Skin epidermis (tissue), 12 donors: ENCODE results near the gene FBXW9.
"Not testable (repeated sequence)": the region's sequence is repeated elsewhere in the genome, so short reads cannot be mapped to it uniquely, and the experiment has no call there.

Experiments
- H3K27ac ChIP-seq, 21 experiments: fragments of 200-600 bp; sonication (generic) in 11 of 21; one replicate each; pipeline ENCODE4 v1.5.0; 2020; ENCODE audit warnings: mild to moderate bottlenecking in 3 of 21, inconsistent platforms in 2 of 21, moderate library complexity in 2 of 21
- H3K4me3 ChIP-seq, 7 experiments: fragments of 200-600 bp; sonication (generic) in 2 of 7; one replicate each; pipeline ENCODE4 v1.5.0; 2020; ENCODE audit warnings: inconsistent platforms in 2 of 7, mild to moderate bottlenecking in 2 of 7, moderate library complexity in 1 of 7

FBXW9 gene

GRCh38 chr19:12689581-12690216, 6.7 kb downstream of the FBXW9 start:
- Histone ChIP-seq H3K4me3 (no peak overlapping the region), H3K27ac (no peak overlapping the region)

- H3K27ac ChIP-seq, result no peak overlapping the region
- H3K4me3 ChIP-seq, result no peak overlapping the region
These were observed 7.4 kb downstream of the FBXW9 start for GRCh38 chr19:12689012-12689411.

- H3K4me3 ChIP-seq, result no peak within 1 kb of the TSS
These were observed 8.8 kb downstream of the FBXW9 start, which contains the start of gene GNG14 for GRCh38 chr19:12687496-12688196. Gene GNG14 (plus strand): TSS chr19:12687998. CDS start chr19:12688049, 51 bp downstream.

GRCh38 chr19:12685831-12686230, 10.6 kb downstream of the FBXW9 start:
- Histone ChIP-seq H3K4me3 (no peak overlapping the region), H3K27ac (no peak overlapping the region)

More at GRCh38 chr19:12687496-12688196, 8.8 kb downstream of the FBXW9 start, which contains the start of gene GNG14:
- H3K27ac ChIP-seq, result no peak within 1 kb of the TSS

- peak within 1 kb of the TSS; percentile 56 to 98 (median 71) for H3K4me3 ChIP-seq
These were observed 15.1 kb downstream of the FBXW9 start, which contains the start of gene DHPS for GRCh38 chr19:12681074-12681987. Gene DHPS (minus strand): TSS chr19:12681880. CDS start chr19:12681766, 114 bp downstream.

GRCh38 chr19:12680034-12680433, 16.4 kb downstream of the FBXW9 start:
- H3K27ac ChIP-seq, result no peak overlapping the region
- H3K4me3 ChIP-seq, result no peak overlapping the region

More at GRCh38 chr19:12681074-12681987, 15.1 kb downstream of the FBXW9 start, which contains the start of gene DHPS:
- H3K27ac ChIP-seq, result peak within 1 kb of the TSS; percentile 63 to 99 (median 96)

GRCh38 chr19:12678039-12678438, 18.4 kb downstream of the FBXW9 start:
- H3K4me3 ChIP-seq, H3K27ac ChIP-seq: not testable (repeated sequence)

- Histone ChIP-seq H3K27ac (no peak overlapping the region), H3K4me3 (no peak overlapping the region)
These were observed 19.5 kb downstream of the FBXW9 start for GRCh38 chr19:12676928-12677327.

GRCh38 chr19:12676384-12676792, 20.0 kb downstream of the FBXW9 start:
- Histone ChIP-seq H3K4me3 (no peak overlapping the region), H3K27ac (no peak overlapping the region)

GRCh38 chr19:12675940-12676339, 20.5 kb downstream of the FBXW9 start:
- no peak overlapping the region for H3K27ac ChIP-seq
- no peak overlapping the region for H3K4me3 ChIP-seq

GRCh38 chr19:12675399-12675798, 21.0 kb downstream of the FBXW9 start:
- no peak overlapping the region for H3K27ac ChIP-seq
- no peak overlapping the region for H3K4me3 ChIP-seq

- H3K4me3 ChIP-seq, result no peak overlapping the region
- no peak overlapping the region for H3K27ac ChIP-seq
These were observed 23.7 kb downstream of the FBXW9 start for GRCh38 chr19:12672744-12673143.

- Histone ChIP-seq H3K27ac (peak overlapping the region in 20 of 21 experiments; percentile 90 to 99 (median 97)), H3K4me3 (peak overlapping the region; percentile 66 to 93 (median 73))
These were observed 26.1 kb downstream of the FBXW9 start for GRCh38 chr19:12670159-12670928.

- Histone ChIP-seq H3K4me3 (peak overlapping the region; percentile 66 to 93 (median 73)), H3K27ac (peak overlapping the region; percentile 90 to 99 (median 97))
These were observed 26.9 kb downstream of the FBXW9 start for GRCh38 chr19:12669270-12670158.

GRCh38 chr19:12668932-12669269, 27.5 kb downstream of the FBXW9 start:
- H3K4me3 ChIP-seq, result peak overlapping the region; percentile 66 to 93 (median 73)
- peak overlapping the region; percentile 90 to 99 (median 97) for H3K27ac ChIP-seq

- Histone ChIP-seq H3K4me3 (peak overlapping the region; percentile 66 to 93 (median 73)), H3K27ac (peak overlapping the region in 18 of 21 experiments; percentile 90 to 99 (median 97))
These were observed 28.1 kb downstream of the FBXW9 start for GRCh38 chr19:12668346-12668745.

- Histone ChIP-seq H3K4me3 (peak overlapping the region in 2 of 7 experiments; percentile 73 to 76), H3K27ac (peak overlapping the region in 6 of 21 experiments; percentile 93 to 99 (median 98))
These were observed 28.6 kb downstream of the FBXW9 start for GRCh38 chr19:12667731-12668302.
